ENCODE results near the gene LSAMP.
"Not testable (repeated sequence)": the region's sequence is repeated elsewhere in the genome, so short reads cannot be mapped to it uniquely, and the experiment has no call there.

LSAMP gene

DNA sequence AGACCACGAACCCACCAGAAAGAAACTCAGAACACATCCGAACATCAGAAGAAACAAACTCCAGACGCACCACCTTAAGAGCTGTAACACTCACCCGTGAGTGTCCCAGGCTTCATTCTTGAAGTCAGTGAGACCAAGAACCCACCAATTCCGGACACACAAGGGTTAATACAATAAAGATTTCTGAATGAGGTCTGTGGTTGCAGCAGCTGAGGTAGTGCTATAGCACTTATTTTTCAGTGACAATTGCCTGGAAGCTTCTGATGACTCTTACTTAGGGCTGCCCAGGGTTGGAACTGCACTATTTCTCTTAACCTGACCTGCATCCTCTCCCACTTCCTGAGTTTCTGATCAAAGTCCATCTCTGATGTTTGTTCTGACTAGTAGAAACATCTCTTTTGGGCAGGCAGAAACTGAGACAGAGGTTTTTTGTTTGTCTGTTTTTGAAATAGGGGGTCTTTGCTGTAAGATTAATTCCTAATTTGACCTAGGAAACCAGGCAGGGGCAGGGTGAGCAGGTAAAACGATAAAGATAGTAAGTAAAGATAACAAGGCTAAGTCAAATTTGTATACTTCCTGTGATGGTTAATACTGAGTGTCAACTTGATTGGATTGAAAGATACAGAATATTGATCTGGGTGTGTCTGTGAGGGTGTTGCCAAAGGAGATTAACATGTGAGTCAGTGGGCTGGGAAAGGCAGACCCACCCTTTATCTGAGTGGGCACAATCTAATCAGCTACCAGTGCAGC is 652.9 kb downstream of the LSAMP start:
- Mint-ChIP-seq H3K27ac (peak overlapping the region; percentile 84), H3K4me3 (peak overlapping the region; percentile 56), H3K9me3 (no peaks in the 10 kb centered on the region), H3K4me1 (ENCODE audit: low read depth) (peaks cover 49% of the 10 kb centered on the region), H3K27me3 (no peaks in the 10 kb centered on the region), H3K36me3 (ENCODE audit: low read depth) (no peaks in the 10 kb centered on the region)
- peak; percentile 48 for DNase-seq

DNA sequence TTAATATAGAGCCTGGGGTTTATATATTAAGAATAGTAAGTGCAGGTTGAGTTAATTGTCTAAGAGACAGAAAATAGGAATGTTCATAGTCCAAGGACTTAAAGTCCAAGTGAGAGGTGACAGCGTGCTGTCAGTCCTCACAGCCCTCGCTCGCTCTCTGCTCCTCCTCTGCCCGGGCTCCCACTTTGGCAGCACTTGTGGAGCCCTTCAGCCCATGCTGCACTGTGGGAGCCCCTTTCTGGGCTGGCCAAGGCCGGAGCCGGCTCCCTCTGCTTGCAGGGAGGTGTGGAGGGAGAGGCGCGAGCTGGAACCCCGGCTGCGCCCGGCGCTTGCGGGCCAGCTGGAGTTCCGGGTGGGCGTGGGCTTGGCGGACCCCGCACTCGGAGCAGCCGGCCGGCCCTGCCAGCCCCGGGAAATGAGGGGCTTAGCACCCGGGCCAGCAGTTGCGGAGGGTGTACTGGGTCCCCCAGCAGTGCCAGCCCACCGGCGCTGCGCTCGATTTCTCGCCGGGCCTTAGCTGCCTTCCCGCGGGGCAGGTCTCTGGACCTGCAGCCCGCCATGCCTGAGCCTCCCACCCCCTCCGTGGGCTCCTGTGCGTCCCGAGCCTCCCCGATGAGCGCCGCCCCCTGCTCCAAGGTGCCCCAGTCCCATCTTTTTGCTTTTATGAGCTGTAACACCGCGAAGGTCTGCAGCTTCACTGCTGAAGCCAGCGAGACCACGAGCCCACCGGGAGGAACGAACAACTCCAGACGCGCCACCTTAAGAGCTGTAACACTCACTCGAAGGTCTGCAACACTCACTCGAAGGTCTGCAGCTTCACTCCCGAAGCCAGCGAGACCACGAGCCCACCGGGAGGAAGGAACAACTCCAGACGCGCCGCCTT is 653.8 kb downstream of the LSAMP start:
- peak overlapping the region; percentile 56 for H3K4me3 Mint-ChIP-seq
- not testable (repeated sequence) for H3K9me3 Mint-ChIP-seq, H3K27me3 Mint-ChIP-seq

DNA sequence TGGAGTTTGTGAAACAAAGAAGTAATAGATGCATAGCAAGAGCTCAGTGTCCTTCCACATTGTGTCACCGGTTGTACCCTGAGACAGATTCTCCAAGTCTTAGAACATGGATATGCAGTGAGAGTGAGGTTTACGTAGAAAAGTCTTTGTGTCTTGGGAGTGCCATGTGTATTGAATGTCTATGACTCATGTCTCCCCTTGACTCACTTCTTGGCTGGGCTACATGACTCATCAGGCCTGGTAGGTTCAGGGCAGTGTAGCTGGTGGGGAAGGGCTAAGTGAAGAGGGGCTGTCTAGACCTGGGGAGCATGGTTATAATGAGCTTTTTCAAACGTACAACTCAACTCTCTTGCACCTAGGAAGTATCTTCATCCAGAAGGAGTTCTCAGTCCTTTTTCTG is 654.5 kb downstream of the LSAMP start:
- DNase-seq, result peak; percentile 45
- Mint-ChIP-seq H3K9me3 (no peaks in the 10 kb centered on the region), H3K27ac (peak overlapping the region; percentile 77), H3K27me3 (no peaks in the 10 kb centered on the region), H3K36me3 (ENCODE audit: low read depth) (no peaks in the 10 kb centered on the region), H3K4me3 (peak overlapping the region; percentile 32), H3K4me1 (ENCODE audit: low read depth) (peaks cover 49% of the 10 kb centered on the region)

More for the DNA sequence above, 653.8 kb downstream of the LSAMP start:
- Mint-ChIP-seq H3K27ac (peak overlapping the region; percentile 84), H3K4me1 (ENCODE audit: low read depth) (peaks cover 49% of the 10 kb centered on the region)
- DNase-seq; H3K36me3 Mint-ChIP-seq (ENCODE audit: low read depth): not testable (repeated sequence)

DNA sequence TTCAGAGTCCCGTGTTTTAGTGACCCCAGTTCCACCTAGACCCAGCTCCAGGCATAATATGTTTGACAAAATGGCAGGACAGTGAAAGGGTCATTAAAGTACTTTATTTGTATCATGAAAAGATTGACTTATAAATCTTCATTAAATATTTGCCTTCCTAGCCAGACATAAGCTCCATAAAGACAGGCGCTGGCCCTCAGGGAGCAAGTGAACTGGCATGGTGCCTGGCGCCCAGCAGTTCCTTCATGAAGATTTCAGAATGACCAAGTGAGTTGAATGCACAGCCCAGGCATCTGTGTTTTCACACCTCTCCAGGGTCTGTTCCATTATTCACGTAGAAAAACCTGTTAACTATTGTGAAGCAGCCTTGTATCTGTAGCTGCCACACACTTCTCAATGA is 655.8 kb downstream of the LSAMP start:
- Mint-ChIP-seq H3K4me1 (ENCODE audit: low read depth) (peaks cover 58% of the 10 kb centered on the region), H3K27ac (no peak overlapping the region), H3K27me3 (no peaks in the 10 kb centered on the region), H3K36me3 (ENCODE audit: low read depth) (no peaks in the 10 kb centered on the region), H3K9me3 (no peaks in the 10 kb centered on the region), H3K4me3 (no peak overlapping the region)
- DNase-seq, result no peak

DNA sequence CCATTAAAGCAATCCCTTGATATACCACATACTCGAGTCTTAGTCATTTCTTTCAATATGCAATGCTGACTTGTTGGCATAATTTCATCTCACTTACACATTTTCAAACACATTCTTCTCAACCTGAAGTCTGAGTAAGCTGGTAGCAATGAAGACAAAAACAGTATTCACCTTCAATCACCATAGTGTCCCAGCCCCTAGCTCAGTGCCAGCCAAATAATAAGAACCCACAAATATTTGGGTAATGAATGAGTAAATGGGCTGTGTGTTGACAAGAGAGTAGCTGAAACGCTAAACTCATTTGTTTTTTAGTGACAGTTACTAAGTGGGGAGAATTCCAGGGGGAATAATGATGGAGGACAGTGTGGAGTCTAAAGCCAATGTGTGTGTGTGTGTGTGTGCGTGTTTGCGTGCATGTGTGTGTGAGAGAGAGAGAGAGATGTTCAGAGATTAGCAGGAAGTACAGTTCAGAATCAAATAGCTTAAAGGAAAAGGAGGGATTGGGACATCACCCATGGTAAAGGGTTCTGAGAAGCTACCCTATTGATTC is 656.3 kb downstream of the LSAMP start:
- no peaks in the 10 kb centered on the region for H3K27me3 Mint-ChIP-seq
- H3K27ac Mint-ChIP-seq, result peak overlapping the region; percentile 62
- H3K4me3 Mint-ChIP-seq, result no peak overlapping the region
- no peaks in the 10 kb centered on the region for H3K36me3 Mint-ChIP-seq (ENCODE audit: low read depth)
- H3K9me3 Mint-ChIP-seq, result no peaks in the 10 kb centered on the region
- no peak for DNase-seq
- H3K4me1 Mint-ChIP-seq (ENCODE audit: low read depth), result peaks cover 59% of the 10 kb centered on the region

DNA sequence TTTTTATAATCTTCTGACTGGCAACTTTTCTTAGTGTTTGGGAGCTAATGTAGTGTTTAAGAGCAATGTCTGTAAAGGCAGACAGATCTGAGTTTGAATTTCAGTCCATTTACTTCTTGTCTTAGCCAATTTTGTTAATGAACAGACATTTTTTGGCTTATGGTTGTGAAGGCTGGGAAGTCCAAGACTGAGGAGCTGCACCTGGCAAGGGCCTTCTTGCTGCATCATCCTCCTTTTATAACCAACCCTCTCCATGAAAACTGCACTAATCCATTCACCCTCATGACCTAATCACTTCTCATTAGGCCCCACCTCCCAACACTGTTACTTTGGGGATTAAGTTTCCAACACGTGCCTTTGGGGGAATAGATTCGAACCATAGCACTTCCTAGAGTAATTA is 657.5 kb downstream of the LSAMP start:
- no peaks in the 10 kb centered on the region for H3K9me3 Mint-ChIP-seq
- H3K36me3 Mint-ChIP-seq (ENCODE audit: low read depth), result no peaks in the 10 kb centered on the region
- H3K27me3 Mint-ChIP-seq, result no peaks in the 10 kb centered on the region

DNA sequence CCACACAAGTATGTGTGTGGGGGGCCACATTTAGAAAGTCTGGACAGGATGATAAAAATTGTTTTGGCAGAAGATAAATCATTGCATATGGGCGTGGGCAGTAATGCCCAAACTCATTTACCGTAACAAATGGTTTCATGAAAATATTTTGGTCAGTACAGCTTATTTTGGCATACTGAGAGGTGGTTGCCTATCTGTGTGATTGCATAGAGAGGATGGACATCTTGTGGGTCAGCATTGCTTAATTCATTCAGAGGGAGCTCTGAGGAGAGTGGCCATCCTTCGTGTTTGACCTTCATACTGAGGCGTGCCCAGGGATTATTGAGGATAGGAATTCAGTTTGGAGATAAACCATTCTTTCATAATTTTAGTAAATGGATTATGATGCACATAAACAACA is 659.5 kb downstream of the LSAMP start:
- H3K27me3 Mint-ChIP-seq, result no peaks in the 10 kb centered on the region
- H3K27ac Mint-ChIP-seq, result no peak overlapping the region
- no peaks in the 10 kb centered on the region for H3K36me3 Mint-ChIP-seq (ENCODE audit: low read depth)
- H3K4me1 Mint-ChIP-seq (ENCODE audit: low read depth), result peaks cover 37% of the 10 kb centered on the region
- no peaks in the 10 kb centered on the region for H3K9me3 Mint-ChIP-seq
- H3K4me3 Mint-ChIP-seq, result no peak overlapping the region
- no peak for DNase-seq

More for the DNA sequence above, 657.5 kb downstream of the LSAMP start:
- DNase-seq, result no peak
- H3K4me3 Mint-ChIP-seq, result no peak overlapping the region
- no peak overlapping the region for H3K27ac Mint-ChIP-seq
- H3K4me1 Mint-ChIP-seq (ENCODE audit: low read depth), result peaks cover 55% of the 10 kb centered on the region

DNA sequence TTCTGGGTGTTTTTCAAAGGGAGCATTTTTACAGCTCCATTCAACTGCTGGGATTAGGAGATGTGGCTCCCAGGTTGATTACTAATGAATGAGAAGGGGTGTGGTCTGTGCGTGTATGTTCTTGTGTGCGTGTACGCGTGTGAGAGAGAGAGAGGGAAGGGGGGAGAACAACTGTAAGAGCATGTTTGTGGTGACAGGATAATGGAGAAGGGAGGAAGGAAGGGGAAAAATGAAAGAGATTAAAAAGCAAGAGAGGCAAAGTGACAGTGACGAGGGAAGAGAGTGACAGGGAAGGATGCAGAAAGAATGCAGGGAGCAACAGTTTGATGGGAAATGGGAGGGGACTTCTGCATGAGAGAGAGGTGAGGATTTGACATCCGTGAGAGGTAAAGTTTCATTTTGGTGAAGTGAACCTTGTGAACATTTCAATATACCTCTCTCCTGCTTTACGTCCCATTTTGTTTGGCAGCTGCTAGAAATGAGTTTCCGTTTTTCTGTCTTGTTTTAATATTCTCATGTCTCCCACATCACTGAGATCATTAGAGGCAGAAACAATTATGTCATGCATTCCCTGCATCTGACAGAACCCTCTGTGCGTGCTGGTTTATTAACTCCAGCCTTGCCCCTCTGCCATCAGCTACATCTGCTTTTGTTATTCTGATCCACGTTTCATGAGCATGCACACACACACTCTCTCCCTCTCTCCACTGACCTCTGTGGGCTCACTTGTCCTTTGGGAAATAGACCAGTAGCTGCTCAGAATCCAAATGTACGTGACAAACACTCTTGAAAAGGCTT is 660.3 kb downstream of the LSAMP start:
- Mint-ChIP-seq H3K36me3 (ENCODE audit: low read depth) (no peaks in the 10 kb centered on the region), H3K4me3 (peak overlapping the region; percentile 86), H3K4me1 (ENCODE audit: low read depth) (peaks cover 29% of the 10 kb centered on the region), H3K27me3 (no peaks in the 10 kb centered on the region), H3K27ac (peak overlapping the region; percentile 98), H3K9me3 (no peaks in the 10 kb centered on the region)
- no peak for DNase-seq

DNA sequence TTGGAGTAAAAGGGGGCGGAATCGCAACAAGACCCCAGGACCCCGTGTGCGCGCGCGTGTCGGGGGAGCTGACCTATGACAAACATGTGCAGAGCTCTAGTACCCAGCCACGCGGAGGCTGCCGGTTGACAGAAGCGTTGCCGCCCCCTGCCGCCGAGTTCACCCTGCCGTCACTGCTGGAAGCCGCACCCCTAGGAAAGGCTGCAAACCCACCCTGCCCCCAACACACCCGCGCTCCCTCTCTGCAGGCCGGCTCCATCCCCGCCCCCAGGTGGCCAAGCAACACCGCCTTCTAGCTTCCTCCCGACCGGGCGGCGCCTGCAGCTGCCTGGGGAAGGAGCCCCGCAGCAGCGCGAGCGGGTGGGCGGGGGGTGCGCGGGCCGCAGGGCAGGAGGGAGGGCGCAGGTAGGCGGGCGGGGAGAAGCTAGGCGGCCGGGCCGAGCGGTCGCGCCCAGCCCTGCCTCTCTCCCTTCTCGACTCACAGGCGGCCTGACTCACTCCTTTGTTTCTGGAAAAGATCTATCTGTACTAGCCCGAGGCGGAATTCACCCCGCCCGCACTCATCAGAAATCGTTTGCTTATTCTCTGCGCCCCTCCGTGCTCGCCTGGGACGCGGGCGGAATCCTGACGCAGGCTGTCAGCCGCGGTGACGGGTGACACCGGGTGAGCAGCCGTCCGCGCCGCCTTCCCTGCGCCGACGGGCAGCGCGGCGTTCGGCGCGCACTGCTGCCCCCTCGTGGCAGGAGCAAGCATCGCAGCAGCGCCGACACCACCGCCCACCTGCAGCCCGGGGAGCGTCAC is 661.1 kb downstream of the LSAMP start:
- Mint-ChIP-seq H3K36me3 (ENCODE audit: low read depth) (no peaks in the 10 kb centered on the region), H3K27me3 (no peaks in the 10 kb centered on the region), H3K9me3 (no peaks in the 10 kb centered on the region), H3K4me1 (ENCODE audit: low read depth) (peaks cover 22% of the 10 kb centered on the region), H3K27ac (peak overlapping the region; percentile 98), H3K4me3 (peak overlapping the region; percentile 86)
- DNase-seq, result peak; percentile 93

DNA sequence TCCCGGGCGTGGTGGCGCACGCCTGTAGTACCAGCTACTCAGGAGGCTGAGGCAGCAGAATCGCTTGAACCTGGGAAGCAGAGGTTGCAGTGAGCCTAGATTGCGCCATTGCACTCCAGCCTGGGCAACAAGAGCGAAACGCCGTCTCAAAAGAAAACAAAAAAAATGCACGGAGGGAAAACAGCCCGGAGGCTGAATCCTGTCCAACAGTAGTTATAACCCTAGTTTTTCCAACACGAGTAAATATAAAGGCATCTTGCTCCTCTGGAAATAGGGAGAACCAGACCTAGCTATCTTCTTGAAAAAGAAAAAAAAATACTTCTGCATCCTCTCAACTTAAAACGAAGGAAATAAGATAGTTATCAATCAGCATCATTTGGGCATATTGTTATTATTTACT is 661.9 kb downstream of the LSAMP start:
- not testable (repeated sequence) for H3K27me3 Mint-ChIP-seq; DNase-seq; H3K36me3 Mint-ChIP-seq (ENCODE audit: low read depth); H3K9me3 Mint-ChIP-seq; H3K27ac Mint-ChIP-seq
- H3K4me1 Mint-ChIP-seq (ENCODE audit: low read depth), result peaks cover 14% of the 10 kb centered on the region
- peak overlapping the region; percentile 86 for H3K4me3 Mint-ChIP-seq

DNA sequence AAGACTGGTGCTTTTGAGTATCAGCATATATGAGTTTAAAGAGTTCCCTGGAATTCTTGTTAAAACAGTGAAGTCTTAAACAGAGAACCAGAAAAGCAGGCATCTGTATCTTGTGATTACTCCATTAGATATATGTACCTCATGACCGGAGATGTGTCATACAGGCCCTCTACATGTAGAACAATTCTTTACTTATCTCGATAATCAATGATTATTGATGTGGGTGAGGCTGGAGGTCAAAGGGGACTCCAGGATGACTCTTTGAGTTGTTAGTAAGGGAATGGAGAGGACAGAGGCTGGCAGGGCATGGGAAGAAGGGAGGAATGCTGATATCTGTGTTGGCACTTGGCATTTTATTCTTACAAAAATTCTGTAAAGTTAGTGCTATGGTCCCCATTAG is 666.3 kb downstream of the LSAMP start:
- Mint-ChIP-seq H3K4me3 (no peak overlapping the region), H3K27ac (no peak overlapping the region), H3K27me3 (peaks cover 11% of the 10 kb centered on the region), H3K36me3 (ENCODE audit: low read depth) (no peaks in the 10 kb centered on the region), H3K9me3 (no peaks in the 10 kb centered on the region), H3K4me1 (ENCODE audit: low read depth) (peaks cover 4% of the 10 kb centered on the region)
- no peak for DNase-seq

DNA sequence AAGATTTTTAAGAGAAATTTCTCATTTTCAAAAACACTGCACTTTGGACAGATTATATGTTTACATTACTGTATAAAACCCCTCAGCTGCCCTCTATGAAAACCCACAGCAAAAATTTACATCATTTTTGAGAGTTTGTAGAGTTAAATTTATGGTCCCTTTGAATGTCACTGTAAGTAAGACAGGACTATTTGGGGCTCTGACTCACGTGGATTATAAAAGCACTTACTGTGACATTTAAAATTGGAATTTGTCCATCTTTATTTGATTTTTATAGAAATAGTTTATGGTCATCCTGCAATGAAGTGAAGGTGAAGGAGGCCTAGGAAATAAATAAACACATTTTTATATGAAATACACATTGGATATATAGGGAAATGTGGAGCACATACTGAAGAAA is 672.3 kb downstream of the LSAMP start:
- H3K27ac Mint-ChIP-seq, result no peak overlapping the region

DNA sequence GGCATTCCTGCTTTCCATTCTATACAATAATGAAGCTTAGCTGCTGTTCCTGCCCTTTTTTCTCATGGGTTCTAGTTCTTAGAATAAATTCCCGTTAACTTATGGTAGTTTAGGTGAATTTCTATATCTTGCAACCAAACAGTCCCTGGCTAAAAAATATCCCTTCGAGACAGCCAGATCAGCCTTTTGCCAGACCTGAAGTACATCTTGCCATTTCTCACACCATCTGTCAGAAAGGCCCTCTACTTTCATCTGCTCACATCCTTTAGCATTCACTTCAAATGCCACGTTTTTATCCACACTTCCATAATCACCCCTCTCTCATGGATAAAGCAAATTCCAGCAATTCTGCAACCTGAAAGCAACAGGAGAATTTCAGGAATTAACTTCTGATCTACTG is 676.6 kb downstream of the LSAMP start:
- no peaks in the 10 kb centered on the region for H3K9me3 Mint-ChIP-seq
- no peaks in the 10 kb centered on the region for H3K4me1 Mint-ChIP-seq (ENCODE audit: low read depth)
- H3K27ac Mint-ChIP-seq, result no peak overlapping the region
- H3K4me3 Mint-ChIP-seq, result no peak overlapping the region
- DNase-seq, result no peak
- peaks cover 8% of the 10 kb centered on the region for H3K27me3 Mint-ChIP-seq
- H3K36me3 Mint-ChIP-seq (ENCODE audit: low read depth), result no peaks in the 10 kb centered on the region

More for the DNA sequence above, 672.3 kb downstream of the LSAMP start:
- no peak overlapping the region for H3K4me3 Mint-ChIP-seq
- H3K4me1 Mint-ChIP-seq (ENCODE audit: low read depth), result no peaks in the 10 kb centered on the region
- H3K36me3 Mint-ChIP-seq (ENCODE audit: low read depth), result no peaks in the 10 kb centered on the region
- DNase-seq, result no peak
- H3K9me3 Mint-ChIP-seq, result no peaks in the 10 kb centered on the region
- peaks cover 11% of the 10 kb centered on the region for H3K27me3 Mint-ChIP-seq

Measured in activated T-cell treated with anti-CD3 and anti-CD28 coated beads, Interleukin-2, amount 50 U/mL, for 24 hours (primary cell).